ENCODE data around the gene MTCL1.

MTCL1 gene

DNA sequence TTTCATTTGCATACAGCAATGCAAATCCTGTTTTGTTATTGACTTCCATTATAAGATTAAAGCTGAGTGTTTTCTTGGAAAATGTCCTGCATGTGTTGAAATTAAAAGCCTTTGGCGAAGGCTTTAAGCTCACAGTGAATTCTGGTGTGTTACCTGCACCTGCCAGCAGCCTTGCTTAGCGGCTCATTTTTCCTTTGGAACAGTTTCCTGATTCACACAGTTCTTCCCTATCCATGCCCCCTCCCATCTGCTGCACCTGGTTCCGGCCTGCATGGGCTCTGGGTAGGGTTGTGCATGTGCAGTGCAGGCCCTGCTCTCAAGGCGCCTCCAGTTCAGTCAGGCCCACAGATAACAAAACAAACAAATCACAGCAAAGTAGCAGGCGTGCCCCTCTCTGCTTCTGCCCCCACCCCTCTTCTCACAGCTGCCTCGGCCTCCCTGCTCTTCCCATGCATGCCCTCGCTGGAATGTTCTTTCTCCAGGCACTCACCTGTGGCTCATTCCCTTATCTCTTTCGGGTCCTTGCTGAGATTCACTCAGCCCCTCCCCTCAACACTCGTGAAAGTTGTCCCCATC, 15.8 kb downstream of the MTCL1 start:
- H3K27me3 ChIP-seq (ENCODE audit: insufficient read depth, low read length, poor library complexity): no peaks in the 10 kb centered on the region
- H3K4me2 ChIP-seq (ENCODE audit: insufficient read depth, low read length): no peak overlapping the region
- peaks cover 7% of the 10 kb centered on the region; the same call in 1 of the 2 replicates for H3K36me3 ChIP-seq (ENCODE audit: insufficient read depth, low read length)
- H4K20me1 ChIP-seq (ENCODE audit: insufficient read depth, low read length): no peaks in the 10 kb centered on the region
- H3K4me1 ChIP-seq (ENCODE audit: insufficient read depth, low read length): no peaks in the 10 kb centered on the region
- no peak overlapping the region for H3K4me3 ChIP-seq (ENCODE audit: low read depth in 1 of 2, low read length in 2 of 2)
- TF ChIP-seq EZH2 (IDR thresholded peaks at IDR 0.05; ENCODE audit: borderline replicate concordance, low read depth, low read length, severe bottlenecking): no peak
- no peak for TF ChIP-seq CTCF (IDR thresholded peaks at IDR 0.05; ENCODE audit: borderline replicate concordance, extremely low read depth, low read length, poor library complexity, severe bottlenecking)
- no peaks in the 10 kb centered on the region for H3K79me2 ChIP-seq (ENCODE audit: insufficient read depth, low read length)
- ATAC-seq (ENCODE audit: insufficient read depth, low read depth) (no peak), DNase-seq (no peak)
- no peak overlapping the region for H2AFZ ChIP-seq (ENCODE audit: low read depth, low read length)
- H3K9ac ChIP-seq (ENCODE audit: low read depth, low read length): no peak overlapping the region
- no peaks in the 10 kb centered on the region for H3K9me3 ChIP-seq (ENCODE audit: insufficient read depth, low read length, severe bottlenecking)
- no peak overlapping the region for H3K27ac ChIP-seq (ENCODE audit: low read length)

DNA sequence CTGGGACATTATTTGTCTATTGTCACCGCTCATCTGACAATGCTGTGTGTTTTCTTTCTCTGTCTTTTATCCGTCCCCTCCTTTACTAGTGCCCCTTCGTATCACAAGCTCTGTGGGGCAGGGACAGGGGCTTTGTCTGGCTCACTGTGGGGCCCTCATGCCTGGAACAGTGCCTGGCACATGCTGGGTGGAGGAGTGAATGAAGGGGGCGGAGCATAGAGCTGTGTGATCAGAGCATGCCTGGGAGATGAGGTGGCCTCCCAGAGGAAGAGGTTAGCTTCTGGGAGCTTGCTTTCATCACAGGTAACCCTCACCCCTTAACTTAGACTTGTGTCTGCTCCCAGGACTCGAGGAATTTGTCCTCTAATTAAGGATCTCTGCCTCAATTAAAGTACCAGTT, 16.4 kb downstream of the MTCL1 start:
- no peak overlapping the region for H3K4me2 ChIP-seq (ENCODE audit: insufficient read depth, low read length)
- no peaks in the 10 kb centered on the region for H3K27me3 ChIP-seq (ENCODE audit: insufficient read depth, low read length, poor library complexity)
- H3K4me3 ChIP-seq (ENCODE audit: low read depth in 1 of 2, low read length in 2 of 2): no peak overlapping the region
- no peaks in the 10 kb centered on the region for H3K4me1 ChIP-seq (ENCODE audit: insufficient read depth, low read length)
- no peak overlapping the region for H2AFZ ChIP-seq (ENCODE audit: low read depth, low read length)
- peaks cover 7% of the 10 kb centered on the region; the same call in 1 of the 2 replicates for H3K36me3 ChIP-seq (ENCODE audit: insufficient read depth, low read length)
- no peak for ATAC-seq (ENCODE audit: insufficient read depth, low read depth)
- no peak for TF ChIP-seq EZH2 (IDR thresholded peaks at IDR 0.05; ENCODE audit: borderline replicate concordance, low read depth, low read length, severe bottlenecking)
- no peak for TF ChIP-seq CTCF (IDR thresholded peaks at IDR 0.05; ENCODE audit: borderline replicate concordance, extremely low read depth, low read length, poor library complexity, severe bottlenecking)
- no peaks in the 10 kb centered on the region for H3K9me3 ChIP-seq (ENCODE audit: insufficient read depth, low read length, severe bottlenecking)
- H3K79me2 ChIP-seq (ENCODE audit: insufficient read depth, low read length): no peaks in the 10 kb centered on the region
- H3K27ac ChIP-seq (ENCODE audit: low read length): no peak overlapping the region
- no peak overlapping the region for H3K9ac ChIP-seq (ENCODE audit: low read depth, low read length)
- DNase-seq: no peak
- H4K20me1 ChIP-seq (ENCODE audit: insufficient read depth, low read length): no peaks in the 10 kb centered on the region

GRCh38 chr18:8722946-8723820, 17.8 kb downstream of the MTCL1 start:
- Histone ChIP-seq H3K79me2 (ENCODE audit: insufficient read depth, low read length) (no peaks in the 10 kb centered on the region), H3K9me3 (ENCODE audit: insufficient read depth, low read length, severe bottlenecking) (no peaks in the 10 kb centered on the region), H3K27ac (ENCODE audit: low read length) (no peak overlapping the region), H2AFZ (ENCODE audit: low read depth, low read length) (no peak overlapping the region), H3K4me3 (ENCODE audit: low read depth in 1 of 2, low read length in 2 of 2) (no peak overlapping the region), H3K27me3 (ENCODE audit: insufficient read depth, low read length, poor library complexity) (no peaks in the 10 kb centered on the region), H4K20me1 (ENCODE audit: insufficient read depth, low read length) (no peaks in the 10 kb centered on the region), H3K36me3 (ENCODE audit: insufficient read depth, low read length) (peaks cover 7% of the 10 kb centered on the region; the same call in 1 of the 2 replicates), H3K9ac (ENCODE audit: low read depth, low read length) (no peak overlapping the region), H3K4me2 (ENCODE audit: insufficient read depth, low read length) (no peak overlapping the region), H3K4me1 (ENCODE audit: insufficient read depth, low read length) (no peaks in the 10 kb centered on the region; the same call in 1 of the 2 replicates)
- ATAC-seq (ENCODE audit: insufficient read depth, low read depth) (no peak), DNase-seq (no peak)
- TF ChIP-seq CTCF (IDR thresholded peaks at IDR 0.05; ENCODE audit: borderline replicate concordance, extremely low read depth, low read length, poor library complexity, severe bottlenecking) (no peak), EZH2 (IDR thresholded peaks at IDR 0.05; ENCODE audit: borderline replicate concordance, low read depth, low read length, severe bottlenecking) (no peak)
